KOPT-K1 (cell line): ENCODE results near the gene TBXAS1.

Source experiments
- H3K27ac ChIP-seq: fragments of 200-600 bp; sonication (generic); 2 replicates; pipeline ENCODE4 v1.5.1; 2016; ENCODE audit warnings: antibody characterized with exemption, mild to moderate bottlenecking, low read depth, low read length; ENCODE audit not compliant: poor library complexity, severe bottlenecking
- H3K36me3 ChIP-seq: fragments of 200-600 bp; sonication (generic); 2 replicates; pipeline ENCODE4 v1.5.1; 2017; ENCODE audit warnings: antibody characterized with exemption, mild to moderate bottlenecking, low read length, moderate library complexity; ENCODE audit not compliant: insufficient read depth
- H3K9me3 ChIP-seq: fragments of 200-600 bp; sonication (generic); 2 replicates; pipeline ENCODE4 v1.5.1; 2017; ENCODE audit warnings: antibody characterized with exemption, low read length, mild to moderate bottlenecking; ENCODE audit not compliant: insufficient read depth, poor library complexity, severe bottlenecking

TBXAS1 gene

GRCh38 chr7:140068033-140068432 is 239.0 kb downstream of the TBXAS1 start:
- Histone ChIP-seq H3K9me3 (peaks cover 34% of the 10 kb centered on the region), H3K36me3 (no peaks in the 10 kb centered on the region), H3K27ac (no peak overlapping the region)

- H3K27ac ChIP-seq, result no peak overlapping the region
- no peaks in the 10 kb centered on the region for H3K36me3 ChIP-seq
- peaks cover 34% of the 10 kb centered on the region for H3K9me3 ChIP-seq
Observed at GRCh38 chr7:140069298-140069949, 240.4 kb downstream of the TBXAS1 start.
